ENCODE data around the gene ADGRE3. TPM values are rescaled to one million over a fixed set of nuclear protein-coding genes. Genes with fewer than 3 reads are reported as not detected.
A peak's percentile ranks its signal among the peaks of the same experiment; 100 is the strongest.

Gene ADGRE3
- total and polyA plus RNA-seq, 2 of the 8 experiments (the other 6 are each of a cell fraction or from before 2014, with no cell fraction given): not detected

DNA sequence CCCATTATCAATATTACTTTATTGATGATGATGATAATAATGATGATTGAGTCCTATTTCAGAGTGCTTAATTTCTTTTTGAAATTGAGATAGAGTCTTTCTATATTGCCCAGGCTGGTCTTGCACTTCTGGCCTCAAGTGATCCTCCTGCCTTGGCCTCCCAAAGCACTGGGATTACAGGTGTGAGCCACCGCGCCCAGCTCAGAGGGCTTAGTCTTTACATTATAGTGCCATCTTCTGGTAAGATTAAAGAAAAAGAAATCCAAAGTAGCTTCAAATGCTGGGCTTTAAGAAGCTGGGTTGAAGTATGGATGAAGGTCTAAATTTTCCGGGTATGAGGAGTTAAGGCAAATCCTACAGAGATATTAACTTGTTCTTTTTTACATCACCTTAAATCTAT lies 11.8 kb upstream of the ADGRE3 start:
- FAIRE-seq (no peak), DNase-seq (ENCODE audit: low read depth in 1 of 2, low spot score in 2 of 2) (no peak)
- Histone ChIP-seq H2BK5ac (ENCODE audit: low read depth, low read length) (no peak overlapping the region), H3K23me2 (ENCODE audit: low read depth, low read length) (peaks cover 2% of the 10 kb centered on the region; the same call in 1 of the 2 replicates), H3K9me3 (ENCODE audit: insufficient read depth in 2 of 2, low read depth in 1 of 2, low read length in 1 of 2) (no peaks in the 10 kb centered on the region), H2BK120ac (replicated peaks; ENCODE audit: low read depth, low read length) (no peak overlapping the region), H3K27ac (ENCODE audit: low read depth, low read length) (no peak overlapping the region), H2AFZ (ENCODE audit: low read length) (no peak overlapping the region), H3K4me2 (ENCODE audit: insufficient read depth in 1 of 2, low read depth in 2 of 2, low read length in 2 of 2) (no peak overlapping the region), H4K20me1 (replicated peaks in 1 of 2; ENCODE audit: control insufficient read depth in 1 of 2, insufficient read depth in 2 of 2, low read length in 2 of 2) (no peaks in the 10 kb centered on the region), H3K79me2 (ENCODE audit: control insufficient read depth in 1 of 2, insufficient read depth in 2 of 2, low read length in 2 of 2) (no peaks in the 10 kb centered on the region), H3K18ac (ENCODE audit: extremely low read depth, low read length) (no peak overlapping the region), H2BK20ac (ENCODE audit: low read length) (no peak overlapping the region), H2BK15ac (ENCODE audit: low read length) (no peak overlapping the region), H2BK12ac (ENCODE audit: low read depth, low read length) (no peak overlapping the region), H3K23ac (ENCODE audit: insufficient read length) (no peak overlapping the region), H3K4me1 (replicated peaks in 1 of 4; ENCODE audit: control insufficient read depth in 3 of 4, insufficient read depth in 4 of 4, low read length in 3 of 4) (no peaks in the 10 kb centered on the region), H3K14ac (ENCODE audit: insufficient read length) (no peak overlapping the region), H3K4me3 (ENCODE audit: extremely low read depth in 1 of 4, insufficient read depth in 2 of 4, low read depth in 3 of 4, low read length in 4 of 4) (no peak overlapping the region), H3K79me1 (ENCODE audit: low read depth, low read length) (no peaks in the 10 kb centered on the region), H4K5ac (ENCODE audit: insufficient read length, low read depth, low read length) (no peak overlapping the region), H4K91ac (replicated peaks; ENCODE audit: insufficient read length, low read length) (no peak overlapping the region), H3K56ac (replicated peaks; ENCODE audit: insufficient read length, low read depth, low read length) (no peak overlapping the region), H2AK5ac (ENCODE audit: low read depth, low read length) (no peak overlapping the region), H3K9ac (replicated peaks in 1 of 4; ENCODE audit: extremely low read depth in 1 of 4, low read depth in 3 of 4, low read length in 3 of 4) (no peak overlapping the region), H3K4ac (replicated peaks; ENCODE audit: insufficient read length, low read depth, low read length) (no peak overlapping the region), H4K8ac (ENCODE audit: extremely low read depth, insufficient read depth, low read length) (no peak overlapping the region), H3K36me3 (ENCODE audit: control insufficient read depth in 2 of 4, insufficient read depth in 4 of 4, low read length in 3 of 4) (no peaks in the 10 kb centered on the region), H3K27me3 (replicated peaks in 1 of 4; ENCODE audit: control insufficient read depth in 3 of 4, extremely low read depth in 1 of 4, insufficient read depth in 3 of 4, low read length in 3 of 4) (no peaks in the 10 kb centered on the region)
- WGBS, 2 experiments (ENCODE audit: extremely low coverage in 1 of 2, insufficient coverage in 1 of 2, insufficient read length in 1 of 2, insufficient replicate concordance in 2 of 2, low coverage in 1 of 2, low lambda C conversion rate in 2 of 2, missing lambda C conversion rate in 1 of 2): 46% methylated on average over 3 of the region's 3 CpGs; no CpG with 5 or more reads in 1 of the 2 experiments
- ChIA-PET CTCF (ENCODE audit: partially characterized antibody) (interaction anchor here (0.8 to 7.7 kb wide), 12 partner anchors 11 to 181 kb away, joined by 3 to 149 read pairs (median 3); partner anchors contain the start of genes ADGRE3 and NDUFB7), POLR2A (ENCODE audit: partially characterized antibody) (interaction anchor here (1.5 kb wide), 1 partner anchor 120 kb away, joined by 3 read pairs; no protein-coding TSS in a partner anchor)
- TF ChIP-seq KDM1A (IDR thresholded peaks at IDR 0.05; ENCODE audit: borderline replicate concordance, low read length) (peak; percentile 49; the same call in 1 of the 2 replicates), RAD21 (IDR thresholded peaks at IDR 0.05 in 1 of 2, conservative IDR thresholded peaks at IDR 0.05 in 1 of 2; ENCODE audit: low read depth in 2 of 2, low read length in 2 of 2) (peak; percentile 52 to 59), MAFK (IDR thresholded peaks at IDR 0.05; ENCODE audit: low read depth, low read length) (no peak), ASH2L (IDR thresholded peaks at IDR 0.05; ENCODE audit: low read length) (no peak), CHD2 (IDR thresholded peaks at IDR 0.05; ENCODE audit: low read length) (no peak)
- TF ChIP-seq, protein P1, sequence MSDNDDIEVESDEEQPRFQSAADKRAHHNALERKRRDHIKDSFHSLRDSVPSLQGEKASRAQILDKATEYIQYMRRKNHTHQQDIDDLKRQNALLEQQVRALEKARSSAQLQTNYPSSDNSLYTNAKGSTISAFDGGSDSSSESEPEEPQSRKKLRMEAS (IDR thresholded peaks at IDR 0.05): no peak
- TF ChIP-seq, protein P2, sequence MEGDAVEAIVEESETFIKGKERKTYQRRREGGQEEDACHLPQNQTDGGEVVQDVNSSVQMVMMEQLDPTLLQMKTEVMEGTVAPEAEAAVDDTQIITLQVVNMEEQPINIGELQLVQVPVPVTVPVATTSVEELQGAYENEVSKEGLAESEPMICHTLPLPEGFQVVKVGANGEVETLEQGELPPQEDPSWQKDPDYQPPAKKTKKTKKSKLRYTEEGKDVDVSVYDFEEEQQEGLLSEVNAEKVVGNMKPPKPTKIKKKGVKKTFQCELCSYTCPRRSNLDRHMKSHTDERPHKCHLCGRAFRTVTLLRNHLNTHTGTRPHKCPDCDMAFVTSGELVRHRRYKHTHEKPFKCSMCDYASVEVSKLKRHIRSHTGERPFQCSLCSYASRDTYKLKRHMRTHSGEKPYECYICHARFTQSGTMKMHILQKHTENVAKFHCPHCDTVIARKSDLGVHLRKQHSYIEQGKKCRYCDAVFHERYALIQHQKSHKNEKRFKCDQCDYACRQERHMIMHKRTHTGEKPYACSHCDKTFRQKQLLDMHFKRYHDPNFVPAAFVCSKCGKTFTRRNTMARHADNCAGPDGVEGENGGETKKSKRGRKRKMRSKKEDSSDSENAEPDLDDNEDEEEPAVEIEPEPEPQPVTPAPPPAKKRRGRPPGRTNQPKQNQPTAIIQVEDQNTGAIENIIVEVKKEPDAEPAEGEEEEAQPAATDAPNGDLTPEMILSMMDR (IDR thresholded peaks at IDR 0.05; ENCODE audit: control extremely low read depth in 1 of 3, insufficient read depth in 1 of 3, low read depth in 1 of 3, low read length in 3 of 3): peak in 2 of 3 experiments; percentile 25 to 36; a peak in 3 of 4 replicates
